BJ (cell line): Measurements from ENCODE around the gene RIBC2. TPM values are rescaled to one million over a fixed set of nuclear protein-coding genes. Genes with fewer than 3 reads are reported as not detected.

Experiments used
- CTCF ChIA-PET: fragments of 350-600 bp; formaldehyde crosslinking; extraction: SDS; loops from one replicate; lab custom pipeline; 2021; ENCODE audit warnings: antibody characterized with exemption, inconsistent platforms; lab: Yijun Ruan, JAX
- POLR2A ChIA-PET: fragments of 300-600 bp; sonication (Branson Sonifier 250); formaldehyde crosslinking; extraction: SDS; loops from one replicate; lab custom pipeline; 2021; ENCODE audit warnings: antibody characterized with exemption; lab: Charles Lee
- DNase-seq: peaks from one replicate; pipeline ENCODE4 v3.0.0-alpha.2; 2011; ENCODE audit warnings: low read depth
- H3K27me3 ChIP-seq: 2 replicates; pipeline ENCODE4 v1.6.0; 2011; ENCODE audit warnings: low read length; ENCODE audit not compliant: control insufficient read depth, insufficient read depth
- H3K36me3 ChIP-seq: 2 replicates; pipeline ENCODE4 v1.5.1; 2011; ENCODE audit warnings: low read length; ENCODE audit not compliant: control insufficient read depth, insufficient read depth
- H3K4me3 ChIP-seq: 2 replicates; pipeline ENCODE4 v1.5.1; 2011; ENCODE audit warnings: low read depth, mild to moderate bottlenecking, control low read depth, low read length
- polyA plus RNA-seq: library from polyadenylated mRNA; depleted of rRNA; stranded (reverse); fragments of >200 nt; gene quantifications from 2 replicates; pipeline ENCODE4 v1.2.3, GENCODE V29; 2011
- TF ChIP-seq, protein P1 (sequence below): IDR thresholded peaks from 2 replicates; pipeline ENCODE4 v1.5.1; 2011; ENCODE audit warnings: low read depth, mild to moderate bottlenecking, control low read depth, inconsistent platforms, low read length, moderate library complexity; ENCODE audit not compliant: insufficient read depth

RIBC2 gene
- polyA plus RNA-seq, 1 experiment: 0.58 TPM

DNA sequence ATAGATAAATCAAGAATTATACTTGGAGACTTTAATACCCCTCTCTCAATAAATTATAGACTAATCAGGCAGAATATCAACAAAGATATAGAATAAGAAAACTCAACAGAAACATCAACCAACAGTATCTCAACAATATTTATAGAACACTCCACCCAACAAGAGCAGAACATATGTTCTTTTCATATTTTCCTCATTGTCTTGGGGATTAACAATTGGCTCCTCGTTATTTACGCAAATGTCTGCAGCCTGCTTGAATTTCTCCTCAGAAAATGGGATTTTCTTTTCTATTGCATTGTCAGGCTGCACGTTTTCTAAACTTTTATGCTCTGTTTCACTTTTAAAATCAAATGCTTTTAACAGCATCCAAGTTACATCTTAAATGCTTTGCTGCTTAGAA, 52.1 kb downstream of the RIBC2 start:
- no peaks in the 10 kb centered on the region for H3K36me3 ChIP-seq
- no peaks in the 10 kb centered on the region for H3K27me3 ChIP-seq
- DNase-seq: no peak
- no peak overlapping the region for H3K4me3 ChIP-seq
- ChIA-PET CTCF (no interaction called here), POLR2A (no interaction called here)
- TF ChIP-seq, protein P1, sequence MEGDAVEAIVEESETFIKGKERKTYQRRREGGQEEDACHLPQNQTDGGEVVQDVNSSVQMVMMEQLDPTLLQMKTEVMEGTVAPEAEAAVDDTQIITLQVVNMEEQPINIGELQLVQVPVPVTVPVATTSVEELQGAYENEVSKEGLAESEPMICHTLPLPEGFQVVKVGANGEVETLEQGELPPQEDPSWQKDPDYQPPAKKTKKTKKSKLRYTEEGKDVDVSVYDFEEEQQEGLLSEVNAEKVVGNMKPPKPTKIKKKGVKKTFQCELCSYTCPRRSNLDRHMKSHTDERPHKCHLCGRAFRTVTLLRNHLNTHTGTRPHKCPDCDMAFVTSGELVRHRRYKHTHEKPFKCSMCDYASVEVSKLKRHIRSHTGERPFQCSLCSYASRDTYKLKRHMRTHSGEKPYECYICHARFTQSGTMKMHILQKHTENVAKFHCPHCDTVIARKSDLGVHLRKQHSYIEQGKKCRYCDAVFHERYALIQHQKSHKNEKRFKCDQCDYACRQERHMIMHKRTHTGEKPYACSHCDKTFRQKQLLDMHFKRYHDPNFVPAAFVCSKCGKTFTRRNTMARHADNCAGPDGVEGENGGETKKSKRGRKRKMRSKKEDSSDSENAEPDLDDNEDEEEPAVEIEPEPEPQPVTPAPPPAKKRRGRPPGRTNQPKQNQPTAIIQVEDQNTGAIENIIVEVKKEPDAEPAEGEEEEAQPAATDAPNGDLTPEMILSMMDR: no peak

DNA sequence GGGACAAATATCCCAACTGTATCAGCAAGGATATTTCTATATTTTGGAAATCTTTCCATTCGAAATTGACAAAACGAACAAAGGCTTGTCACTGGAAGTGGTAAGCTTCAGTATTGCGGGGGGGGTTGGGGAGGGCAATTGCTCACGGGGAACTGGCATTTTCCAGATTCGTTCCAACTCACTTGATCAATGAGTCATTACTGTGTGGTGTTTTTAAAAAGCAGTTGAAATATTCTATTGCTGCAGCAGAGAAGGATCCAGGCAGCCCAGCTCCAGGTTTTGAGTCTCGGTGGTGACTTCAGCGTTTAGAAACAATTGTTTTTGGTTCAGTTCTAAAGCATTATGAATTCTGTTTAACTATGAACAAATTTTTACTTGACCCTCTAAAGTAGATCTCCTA, 55.4 kb downstream of the RIBC2 start:
- no peaks in the 10 kb centered on the region for H3K27me3 ChIP-seq
- DNase-seq: peak; percentile 68
- TF ChIP-seq, protein P1: no peak
- ChIA-PET CTCF (interaction anchor here (0.5 to 4.4 kb wide), 3 partner anchors 9 to 462 kb away, joined by 3 to 27 read pairs (median 7); no protein-coding TSS in a partner anchor), POLR2A (interaction anchor here (0.6 to 0.8 kb wide), 2 partner anchors 14 to 81 kb away, joined by 3 to 16 read pairs; no protein-coding TSS in a partner anchor)
- no peak overlapping the region for H3K4me3 ChIP-seq
- H3K36me3 ChIP-seq: no peaks in the 10 kb centered on the region

DNA sequence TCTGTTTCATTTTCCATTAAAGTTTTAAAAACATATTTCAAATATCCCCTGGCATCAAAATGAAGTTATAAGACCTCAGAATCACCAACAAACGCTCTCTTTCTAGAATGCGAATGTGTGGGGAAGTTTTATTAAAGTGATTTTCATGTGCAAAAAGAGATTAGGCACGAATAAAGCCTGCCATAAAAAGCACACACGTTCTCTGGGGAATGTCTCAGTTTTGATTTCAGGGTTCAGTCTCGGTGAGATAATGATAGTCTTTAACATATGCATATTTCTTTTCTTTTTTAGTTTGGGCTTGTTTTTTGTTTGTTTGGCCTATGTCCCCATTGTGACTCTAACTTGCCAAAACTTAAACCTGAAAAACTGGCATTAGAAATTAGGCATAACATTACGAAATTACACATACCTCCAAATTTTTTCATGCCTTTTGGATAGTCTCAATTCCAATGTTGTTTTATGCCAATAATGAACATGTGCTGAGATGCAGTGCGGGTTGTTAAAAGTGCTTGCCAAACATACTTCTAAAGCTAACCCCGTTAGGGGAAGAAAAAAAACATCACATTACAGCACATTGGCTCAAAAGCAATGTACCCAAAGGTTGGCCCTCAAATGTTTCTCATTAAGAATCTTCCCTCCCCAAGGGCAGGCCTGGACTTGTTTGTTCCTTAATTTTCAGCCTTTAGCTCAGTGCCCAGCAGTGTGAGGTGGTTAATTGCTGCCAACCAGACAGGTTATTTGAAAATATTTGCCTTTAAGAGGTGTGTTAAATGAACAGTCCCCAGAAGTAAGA, 56.0 kb downstream of the RIBC2 start:
- peak; percentile 74 for DNase-seq
- TF ChIP-seq, protein P1: no peak
- POLR2A ChIA-PET: interaction anchor here (0.5 to 1.1 kb wide), 4 partner anchors 9 to 38 kb away, joined by 3 to 7 read pairs (median 6); no protein-coding TSS in a partner anchor

DNA sequence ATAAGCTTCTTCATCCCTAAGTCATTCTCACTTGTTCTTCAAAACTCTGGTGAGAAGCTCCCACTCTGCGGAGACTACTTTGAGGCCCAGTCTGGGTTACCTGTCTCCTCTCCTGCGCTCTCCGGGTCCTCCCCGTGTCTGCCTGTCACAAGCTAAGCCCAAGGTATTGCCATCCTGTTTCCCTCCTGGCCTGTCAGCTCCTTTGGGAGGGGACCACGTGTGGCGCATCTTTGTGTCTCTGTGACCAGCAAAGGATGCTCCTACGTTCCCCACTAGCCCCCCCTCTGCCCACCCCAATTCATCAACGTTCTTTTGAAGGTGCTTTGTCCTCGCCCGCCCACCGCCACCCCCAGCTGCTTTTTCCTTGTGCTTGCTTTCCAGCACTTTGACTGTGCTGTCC, 57.4 kb downstream of the RIBC2 start:
- DNase-seq: no peak
- CTCF ChIA-PET: interaction anchor here (0.9 to 4.4 kb wide), 6 partner anchors 11 to 102 kb away, joined by 3 to 27 read pairs (median 4); no protein-coding TSS in a partner anchor
- TF ChIP-seq, protein P1: no peak
- Histone ChIP-seq H3K4me3 (no peak overlapping the region), H3K36me3 (no peaks in the 10 kb centered on the region), H3K27me3 (no peaks in the 10 kb centered on the region)
- POLR2A ChIA-PET: interaction anchor here (0.6 to 1.2 kb wide), 3 partner anchors 17 to 312 kb away, joined by 3 to 6 read pairs (median 4); no protein-coding TSS in a partner anchor

More for the DNA sequence above, 56.0 kb downstream of the RIBC2 start:
- Histone ChIP-seq H3K36me3 (no peaks in the 10 kb centered on the region), H3K27me3 (no peaks in the 10 kb centered on the region), H3K4me3 (no peak overlapping the region)
- CTCF ChIA-PET: interaction anchor here (1.2 to 4.4 kb wide), 6 partner anchors 10 to 103 kb away, joined by 3 to 27 read pairs (median 4); no protein-coding TSS in a partner anchor

DNA sequence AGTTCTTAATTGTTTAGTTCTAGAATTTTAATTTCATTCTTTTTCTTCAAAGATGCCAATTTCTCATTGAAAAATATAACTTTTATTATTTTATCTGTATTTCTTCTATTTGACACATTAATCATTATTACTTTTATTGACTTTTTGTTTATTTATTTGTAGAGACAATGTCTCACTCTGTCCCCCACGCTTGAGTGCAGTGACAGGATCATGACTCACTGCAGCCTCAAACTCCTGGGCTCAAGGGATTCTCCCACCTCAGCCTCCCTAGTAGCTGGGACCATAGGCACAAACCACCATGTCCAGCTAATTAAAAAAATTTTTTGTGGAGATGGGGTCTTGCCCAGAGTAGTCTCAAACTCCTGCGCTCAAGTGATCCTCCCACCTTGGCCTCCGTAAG, 58.9 kb downstream of the RIBC2 start:
- ChIA-PET CTCF (interaction anchor here (0.6 to 2.6 kb wide), 4 partner anchors 30 to 64 kb away, joined by 4 to 5 read pairs (median 5); no protein-coding TSS in a partner anchor), POLR2A (no interaction called here)
- TF ChIP-seq, protein P1: no peak
- no peak for DNase-seq
- no peaks in the 10 kb centered on the region for H3K27me3 ChIP-seq
- H3K36me3 ChIP-seq: no peaks in the 10 kb centered on the region
- H3K4me3 ChIP-seq: no peak overlapping the region
